DND-41 (cell line): ENCODE data around the gene GBA2.

Experiments used
- ATAC-seq: fragments of 200-7000 bp; cut with Tn5 transposase; 3 replicates; pipeline ENCODE4 v1.9.1; 2021; ENCODE audit warnings: low read depth; ENCODE audit not compliant: insufficient read depth
- DNase-seq: peaks from one replicate; pipeline ENCODE4 v3.0.0-alpha.2; 2020
- H2AFZ ChIP-seq: 2 replicates; pipeline ENCODE4 v1.6.0; 2012; ENCODE audit warnings: low read depth, low read length
- H3K27ac ChIP-seq: 2 replicates; pipeline ENCODE4 v1.5.1; 2012; ENCODE audit warnings: low read length, inconsistent platforms
- H3K27me3 ChIP-seq: fragments of 200-600 bp; sonication (generic); 2 replicates; pipeline ENCODE4 v1.6.0; 2012; ENCODE audit warnings: low read length, mild to moderate bottlenecking, inconsistent platforms; ENCODE audit not compliant: insufficient read depth, poor library complexity
- H3K36me3 ChIP-seq: 2 replicates; pipeline ENCODE4 v1.5.1; 2012; ENCODE audit warnings: low read length, inconsistent platforms; ENCODE audit not compliant: insufficient read depth
- H3K4me1 ChIP-seq: 2 replicates; pipeline ENCODE4 v1.5.1; 2012; ENCODE audit warnings: mild to moderate bottlenecking, low read length; ENCODE audit not compliant: insufficient read depth
- H3K4me2 ChIP-seq: 2 replicates; pipeline ENCODE4 v1.6.0; 2012; ENCODE audit warnings: mild to moderate bottlenecking, moderate library complexity, low read length, inconsistent platforms; ENCODE audit not compliant: insufficient read depth
- H3K4me3 ChIP-seq, 2 experiments: fragments of 200-600 bp in 1 of 2; shearing (Covaris generic) in 1 of 2; 2 replicates each; pipeline ENCODE4 v1.5.1; 2012 to 2016; ENCODE audit warnings: inconsistent platforms in 2 of 2, low read length in 2 of 2, mild to moderate bottlenecking in 2 of 2, low read depth in 1 of 2, moderate library complexity in 1 of 2
- H3K79me2 ChIP-seq: 2 replicates; pipeline ENCODE4 v1.6.0; 2012; ENCODE audit warnings: low read length, inconsistent platforms; ENCODE audit not compliant: insufficient read depth
- H3K9ac ChIP-seq: 2 replicates; pipeline ENCODE4 v1.6.0; 2012; ENCODE audit warnings: low read depth, mild to moderate bottlenecking, inconsistent platforms, low read length, moderate library complexity
- H3K9me3 ChIP-seq: 2 replicates; pipeline ENCODE4 v1.5.1; 2012; ENCODE audit warnings: low read length, moderate library complexity, mild to moderate bottlenecking, inconsistent platforms; ENCODE audit not compliant: insufficient read depth, severe bottlenecking
- H4K20me1 ChIP-seq: 2 replicates; pipeline ENCODE4 v1.6.0; 2012; ENCODE audit warnings: low read length; ENCODE audit not compliant: insufficient read depth
- CTCF ChIP-seq: IDR thresholded peaks from 2 replicates; pipeline ENCODE4 v1.5.1; 2012; ENCODE audit warnings: borderline replicate concordance, low read length, moderate library complexity, mild to moderate bottlenecking; ENCODE audit not compliant: poor library complexity, severe bottlenecking; ENCODE audit errors: extremely low read depth
- EZH2 ChIP-seq: IDR thresholded peaks from 3 replicates; pipeline ENCODE4 v1.6.1; 2012; ENCODE audit warnings: borderline replicate concordance, low read depth, mild to moderate bottlenecking, moderate library complexity, low read length, inconsistent platforms; ENCODE audit not compliant: severe bottlenecking

Gene GBA2

GRCh38 chr9:35749515-35750255 is 657 bp upstream of the GBA2 start:
- Histone ChIP-seq H3K27me3 (no peaks in the 10 kb centered on the region), H3K9ac (peak overlapping the region; percentile 70), H3K4me2 (peak overlapping the region; percentile 98), H3K9me3 (no peaks in the 10 kb centered on the region), H3K36me3 (peaks cover 17% of the 10 kb centered on the region), H3K79me2 (peaks cover 21% of the 10 kb centered on the region), H4K20me1 (no peaks in the 10 kb centered on the region), H3K4me3 (peak overlapping the region; percentile 69 to 78; a peak in 3 of 4 replicates), H2AFZ (peak overlapping the region; percentile 73), H3K4me1 (peaks cover 49% of the 10 kb centered on the region), H3K27ac (peak overlapping the region; percentile 57)
- ATAC-seq (no peak; the same call in 2 of the 3 replicates), DNase-seq (peak; percentile 14)
- TF ChIP-seq CTCF (no peak), EZH2 (no peak)

GRCh38 chr9:35748242-35748857 is 678 bp downstream of the GBA2 start:
- peak; percentile 59 for ATAC-seq

GRCh38 chr9:35746583-35746982 is 2.4 kb downstream of the GBA2 start:
- Histone ChIP-seq H3K36me3 (peaks cover 23% of the 10 kb centered on the region), H3K4me3 (peak overlapping the region in 1 of 2 experiments; percentile 78; a peak in 2 of 4 replicates), H3K9ac (peak overlapping the region; percentile 20; the same call in 1 of the 2 replicates), H3K27ac (no peak overlapping the region), H3K27me3 (no peaks in the 10 kb centered on the region), H2AFZ (no peak overlapping the region), H3K4me2 (peak overlapping the region; percentile 98), H3K79me2 (peaks cover 21% of the 10 kb centered on the region), H4K20me1 (no peaks in the 10 kb centered on the region), H3K9me3 (no peaks in the 10 kb centered on the region), H3K4me1 (peaks cover 52% of the 10 kb centered on the region)
- DNase-seq (no peak), ATAC-seq (no peak)
- no peak for TF ChIP-seq EZH2
- no peak for TF ChIP-seq CTCF

More at GRCh38 chr9:35748242-35748857, 678 bp downstream of the GBA2 start:
- peak overlapping the region; percentile 69 to 78 for H3K4me3 ChIP-seq
- peak overlapping the region; percentile 70 for H3K9ac ChIP-seq
- peak; percentile 39 for DNase-seq
- H3K27me3 ChIP-seq: no peaks in the 10 kb centered on the region
- peak overlapping the region; percentile 98 for H3K4me2 ChIP-seq
- H3K36me3 ChIP-seq: peaks cover 29% of the 10 kb centered on the region
- no peaks in the 10 kb centered on the region for H3K9me3 ChIP-seq
- no peak for TF ChIP-seq CTCF
- no peak for TF ChIP-seq EZH2
- H3K27ac ChIP-seq: peak overlapping the region; percentile 57; the same call in 1 of the 2 replicates
- H4K20me1 ChIP-seq: no peaks in the 10 kb centered on the region
- H2AFZ ChIP-seq: peak overlapping the region; percentile 73
- H3K4me1 ChIP-seq: peaks cover 49% of the 10 kb centered on the region
- peaks cover 21% of the 10 kb centered on the region for H3K79me2 ChIP-seq
